HFFc6 (cell line): ENCODE measurements around the gene DIO1. TPM values are rescaled to one million over a fixed set of nuclear protein-coding genes. Genes with fewer than 3 reads are reported as not detected.

Source experiments
- DNase-seq: peaks from one replicate; pipeline ENCODE4 v3.0.0-alpha.2; 2018
- H3K27ac Mint-ChIP-seq: 2 replicates; pipeline ENCODE4 v1.8.0; 2020; ENCODE audit warnings: mild to moderate bottlenecking, mixed read lengths
- H3K27me3 Mint-ChIP-seq: 2 replicates; pipeline ENCODE4 v1.8.0; 2021; ENCODE audit warnings: mild to moderate bottlenecking, moderate library complexity, mixed read lengths; ENCODE audit not compliant: insufficient read depth
- H3K36me3 Mint-ChIP-seq: 2 replicates; pipeline ENCODE4 v1.8.0; 2021; ENCODE audit warnings: low read depth, mixed read lengths
- H3K4me1 Mint-ChIP-seq: 2 replicates; pipeline ENCODE4 v1.8.0; 2020; ENCODE audit warnings: low read depth, mixed read lengths
- H3K4me3 Mint-ChIP-seq: 2 replicates; pipeline ENCODE4 v1.8.0; 2020; ENCODE audit warnings: mild to moderate bottlenecking, moderate library complexity, mixed read lengths
- H3K9me3 Mint-ChIP-seq: 2 replicates; pipeline ENCODE4 v1.8.0; 2020; ENCODE audit warnings: mild to moderate bottlenecking, mixed read lengths
- CTCF ChIP-seq: fragments of 200-600 bp; sonication (generic); IDR thresholded peaks from 2 replicates; pipeline ENCODE4 v1.5.0; 2021; ENCODE audit warnings: antibody characterized with exemption, mild to moderate bottlenecking
- total RNA-seq, 6 experiments: library from RNA; stranded (reverse); fragmentation: NEBNext Ultra II Directional; extraction: Animal tissue kit (Norgen Biotek cat#: 25700); gene quantifications; 2 replicates in 1 of 6; 3 replicates in 5 of 6; pipeline ENCODE4 v1.2.3, GENCODE V29; 2021

The DIO1 gene
- total RNA-seq, 6 experiments from 2014 or later = not detected

- no peak overlapping the region for H3K27ac Mint-ChIP-seq
- no peak overlapping the region for H3K4me3 Mint-ChIP-seq
These were observed 3.0 kb upstream of the DIO1 start for GRCh38 chr1:53891018-53891417.

GRCh38 chr1:53891678-53892077, 2.3 kb upstream of the DIO1 start:
- Mint-ChIP-seq H3K4me1 (peaks cover 38% of the 10 kb centered on the region), H3K27ac (no peak overlapping the region)

More at GRCh38 chr1:53891018-53891417, 3.0 kb upstream of the DIO1 start:
- Mint-ChIP-seq H3K4me1 (peaks cover 31% of the 10 kb centered on the region), H3K9me3 (no peaks in the 10 kb centered on the region), H3K27me3 (peaks cover 2% of the 10 kb centered on the region), H3K36me3 (peaks cover 5% of the 10 kb centered on the region; the same call in 1 of the 2 replicates)
- no peak for TF ChIP-seq CTCF
- DNase-seq = no peak

GRCh38 chr1:53892911-53893310, 1.1 kb upstream of the DIO1 start:
- no peak overlapping the region for H3K4me3 Mint-ChIP-seq
- TF ChIP-seq CTCF = no peak
- no peaks in the 10 kb centered on the region for H3K36me3 Mint-ChIP-seq
- peaks cover 50% of the 10 kb centered on the region for H3K4me1 Mint-ChIP-seq
- no peak overlapping the region for H3K27ac Mint-ChIP-seq
- H3K9me3 Mint-ChIP-seq = no peaks in the 10 kb centered on the region
- peaks cover 2% of the 10 kb centered on the region for H3K27me3 Mint-ChIP-seq
- DNase-seq = no peak

More at GRCh38 chr1:53891678-53892077, 2.3 kb upstream of the DIO1 start:
- Mint-ChIP-seq H3K9me3 (no peaks in the 10 kb centered on the region), H3K27me3 (peaks cover 2% of the 10 kb centered on the region), H3K4me3 (no peak overlapping the region), H3K36me3 (peaks cover 5% of the 10 kb centered on the region; the same call in 1 of the 2 replicates)
- no peak for DNase-seq
- TF ChIP-seq CTCF = no peak

GRCh38 chr1:53894644-53895043, 657 bp downstream of the DIO1 start:
- peaks cover 2% of the 10 kb centered on the region for H3K27me3 Mint-ChIP-seq
- no peak overlapping the region for H3K4me3 Mint-ChIP-seq
- H3K27ac Mint-ChIP-seq = no peak overlapping the region
- peaks cover 52% of the 10 kb centered on the region for H3K4me1 Mint-ChIP-seq
- no peaks in the 10 kb centered on the region for H3K36me3 Mint-ChIP-seq
- no peaks in the 10 kb centered on the region for H3K9me3 Mint-ChIP-seq
- no peak for TF ChIP-seq CTCF
- DNase-seq = no peak

GRCh38 chr1:53895421-53895820, 1.4 kb downstream of the DIO1 start:
- Mint-ChIP-seq H3K9me3 (no peaks in the 10 kb centered on the region), H3K27ac (no peak overlapping the region), H3K36me3 (no peaks in the 10 kb centered on the region), H3K4me3 (no peak overlapping the region), H3K27me3 (peaks cover 2% of the 10 kb centered on the region; the same call in 1 of the 2 replicates), H3K4me1 (peaks cover 45% of the 10 kb centered on the region)
- DNase-seq = no peak
- no peak for TF ChIP-seq CTCF
